H9 (cell line): ENCODE results near the gene NPAS1. TPM values are rescaled to one million over a fixed set of nuclear protein-coding genes. Genes with fewer than 3 reads are reported as not detected.
A peak's percentile ranks its signal among the peaks of the same experiment; 100 is the strongest.

ENCODE experiments used
- DNase-seq: peaks from one replicate; pipeline ENCODE4 v3.0.0-alpha.2; 2017
- H2AFZ ChIP-seq: one replicate; pipeline ENCODE4 v1.6.1; 2013; ENCODE audit warnings: mild to moderate bottlenecking, low read length, control low read depth, moderate library complexity
- H2AK5ac ChIP-seq: 2 replicates; pipeline ENCODE4 v1.6.1; 2013; ENCODE audit warnings: low read length, control low read depth, mixed read lengths; ENCODE audit not compliant: insufficient read length
- H2BK120ac ChIP-seq: one replicate; pipeline ENCODE4 v1.6.1; 2013; ENCODE audit warnings: low read depth, mild to moderate bottlenecking, low read length, control low read depth, inconsistent platforms; ENCODE audit not compliant: poor library complexity, severe bottlenecking
- H2BK12ac ChIP-seq: 2 replicates; pipeline ENCODE4 v1.6.1; 2013; ENCODE audit warnings: low read length, control low read depth, mixed read lengths, low read depth; ENCODE audit not compliant: insufficient read length
- H2BK15ac ChIP-seq: 2 replicates; pipeline ENCODE4 v1.6.1; 2013; ENCODE audit warnings: low read depth, low read length, control low read depth
- H2BK20ac ChIP-seq: one replicate; pipeline ENCODE4 v1.6.1; 2013; ENCODE audit warnings: low read depth, mild to moderate bottlenecking, low read length, control low read depth, inconsistent platforms; ENCODE audit not compliant: poor library complexity, severe bottlenecking
- H2BK5ac ChIP-seq: 2 replicates; pipeline ENCODE4 v1.6.1; 2013; ENCODE audit warnings: low read length, control low read depth, mixed read lengths; ENCODE audit not compliant: insufficient read length
- H3K14ac ChIP-seq: 2 replicates; pipeline ENCODE4 v1.6.1; 2013; ENCODE audit warnings: low read length, control low read depth; ENCODE audit not compliant: insufficient read depth
- H3K18ac ChIP-seq: 2 replicates; pipeline ENCODE4 v1.6.1; 2013; ENCODE audit warnings: low read depth, mild to moderate bottlenecking, mixed read lengths, low read length, control low read depth; ENCODE audit not compliant: insufficient read length
- H3K23ac ChIP-seq: 2 replicates; pipeline ENCODE4 v1.6.1; 2013; ENCODE audit warnings: low read length, control low read depth, mixed read lengths, low read depth; ENCODE audit not compliant: insufficient read length
- H3K23me2 ChIP-seq: 2 replicates; pipeline ENCODE4 v1.6.1; 2013; ENCODE audit warnings: low read depth, mild to moderate bottlenecking, mixed read lengths, low read length, control low read depth; ENCODE audit not compliant: insufficient read length, poor library complexity, severe bottlenecking
- H3K27ac ChIP-seq: 2 replicates; pipeline ENCODE4 v1.5.1; 2013; ENCODE audit warnings: low read length, control low read depth, mixed read lengths, low read depth; ENCODE audit not compliant: insufficient read length
- H3K27me3 ChIP-seq: 2 replicates; pipeline ENCODE4 v1.6.1; 2013; ENCODE audit warnings: low read length, control low read depth, inconsistent platforms; ENCODE audit not compliant: insufficient read depth
- H3K4ac ChIP-seq: 2 replicates; pipeline ENCODE4 v1.6.1; 2013; ENCODE audit warnings: low read depth, mild to moderate bottlenecking, control low read depth, inconsistent platforms, low read length, moderate library complexity
- H3K4me1 ChIP-seq: 2 replicates; pipeline ENCODE4 v1.6.1; 2013; ENCODE audit warnings: low read length, control low read depth, inconsistent platforms; ENCODE audit not compliant: insufficient read depth
- H3K4me2 ChIP-seq: 2 replicates; pipeline ENCODE4 v1.6.1; 2013; ENCODE audit warnings: low read length, control low read depth, mixed read lengths; ENCODE audit not compliant: insufficient read length, insufficient read depth
- H3K56ac ChIP-seq: 2 replicates; pipeline ENCODE4 v1.6.1; 2013; ENCODE audit warnings: low read depth, mild to moderate bottlenecking, mixed read lengths, low read length, control low read depth; ENCODE audit not compliant: insufficient read length
- H3K79me1 ChIP-seq: 2 replicates; pipeline ENCODE4 v1.6.1; 2013; ENCODE audit warnings: low read depth, mild to moderate bottlenecking, moderate library complexity, low read length, control low read depth, inconsistent platforms; ENCODE audit not compliant: insufficient read depth, poor library complexity, severe bottlenecking
- H3K79me2 ChIP-seq: 2 replicates; pipeline ENCODE4 v1.6.1; 2013; ENCODE audit warnings: low read length, control low read depth, inconsistent platforms; ENCODE audit not compliant: insufficient read depth
- H3K9ac ChIP-seq: 2 replicates; pipeline ENCODE4 v1.6.1; 2013; ENCODE audit warnings: low read length, control low read depth, mixed read lengths; ENCODE audit not compliant: insufficient read length; ENCODE audit errors: extremely low read depth
- H3K9me3 ChIP-seq: one replicate; pipeline ENCODE4 v1.6.1; 2013; ENCODE audit warnings: low read depth, low read length, inconsistent platforms; ENCODE audit not compliant: control insufficient read depth
- H3T11ph ChIP-seq: one replicate; pipeline ENCODE4 v1.6.1; 2013; ENCODE audit warnings: mild to moderate bottlenecking, low read length, control low read depth, inconsistent platforms
- H4K20me1 ChIP-seq: one replicate; pipeline ENCODE4 v1.6.1; 2013; ENCODE audit not compliant: control insufficient read depth, insufficient read length, insufficient read depth
- H4K5ac ChIP-seq: 2 replicates; pipeline ENCODE4 v1.6.1; 2013; ENCODE audit warnings: low read depth, mild to moderate bottlenecking, mixed read lengths, low read length, control low read depth; ENCODE audit not compliant: insufficient read length
- H4K8ac ChIP-seq: replicated peaks from 2 replicates; pipeline ENCODE4 v1.6.1; 2013; ENCODE audit warnings: low read length, control low read depth, mixed read lengths, low read depth; ENCODE audit not compliant: insufficient read length
- H4K91ac ChIP-seq: 2 replicates; pipeline ENCODE4 v1.6.1; 2013; ENCODE audit warnings: low read depth, mild to moderate bottlenecking, moderate library complexity, mixed read lengths, low read length, control low read depth; ENCODE audit not compliant: insufficient read length
- H3K27ac Mint-ChIP-seq, 3 experiments: 2 replicates in 2 of 3; 3 replicates in 1 of 3; pipeline ENCODE4 v1.8.0; 2020 to 2021; ENCODE audit warnings: mixed read lengths in 3 of 3, mild to moderate bottlenecking in 1 of 3, moderate library complexity in 1 of 3
- H3K27me3 Mint-ChIP-seq: 2 replicates; pipeline ENCODE4 v1.8.0; 2021; ENCODE audit warnings: low read depth, mild to moderate bottlenecking, moderate library complexity, mixed read lengths
- H3K36me3 Mint-ChIP-seq, 3 experiments: 2 replicates in 2 of 3; 3 replicates in 1 of 3; pipeline ENCODE4 v1.8.0; 2020 to 2021; ENCODE audit warnings: low read depth in 3 of 3, mixed read lengths in 3 of 3; ENCODE audit not compliant: insufficient read depth in 1 of 3
- H3K4me1 Mint-ChIP-seq, 2 experiments: 2 replicates each; pipeline ENCODE4 v1.8.0; 2020; ENCODE audit warnings: mixed read lengths in 2 of 2
- H3K4me3 Mint-ChIP-seq, 2 experiments: 2 replicates in 1 of 2; 3 replicates in 1 of 2; pipeline ENCODE4 v1.8.0; 2020 to 2021; ENCODE audit warnings: mild to moderate bottlenecking in 2 of 2, mixed read lengths in 2 of 2, moderate library complexity in 1 of 2
- H3K9me3 Mint-ChIP-seq, 2 experiments: 2 replicates in 1 of 2; 3 replicates in 1 of 2; pipeline ENCODE4 v1.8.0; 2020; ENCODE audit warnings: mild to moderate bottlenecking in 2 of 2, mixed read lengths in 2 of 2, moderate library complexity in 1 of 2
- WGBS: extraction: QIAGEN DNeasy Blood & Tissue Kit; methylation state at CpG from one replicate; pipeline ENCODE4 v1.1.7; 2013; ENCODE audit warnings: missing lambda C conversion rate, low lambda C conversion rate, mixed read lengths; ENCODE audit not compliant: insufficient read length; ENCODE audit errors: extremely low coverage; 5-methylcytosine and 5-hydroxymethylcytosine counted together
- total RNA-seq: library from RNA; stranded (reverse); gene quantifications from 2 replicates; pipeline ENCODE4 v1.2.1, GENCODE V29; 2021
- TF ChIP-seq, protein P1 (sequence below): fragments of 200-600 bp; sonication (generic); conservative IDR thresholded peaks from 3 replicates; pipeline ENCODE4 v1.8.0; 2021; ENCODE audit warnings: antibody characterized with exemption, mild to moderate bottlenecking

Gene NPAS1
- total RNA-seq, 1 experiment from 2014 or later = 17.8 TPM

DNA sequence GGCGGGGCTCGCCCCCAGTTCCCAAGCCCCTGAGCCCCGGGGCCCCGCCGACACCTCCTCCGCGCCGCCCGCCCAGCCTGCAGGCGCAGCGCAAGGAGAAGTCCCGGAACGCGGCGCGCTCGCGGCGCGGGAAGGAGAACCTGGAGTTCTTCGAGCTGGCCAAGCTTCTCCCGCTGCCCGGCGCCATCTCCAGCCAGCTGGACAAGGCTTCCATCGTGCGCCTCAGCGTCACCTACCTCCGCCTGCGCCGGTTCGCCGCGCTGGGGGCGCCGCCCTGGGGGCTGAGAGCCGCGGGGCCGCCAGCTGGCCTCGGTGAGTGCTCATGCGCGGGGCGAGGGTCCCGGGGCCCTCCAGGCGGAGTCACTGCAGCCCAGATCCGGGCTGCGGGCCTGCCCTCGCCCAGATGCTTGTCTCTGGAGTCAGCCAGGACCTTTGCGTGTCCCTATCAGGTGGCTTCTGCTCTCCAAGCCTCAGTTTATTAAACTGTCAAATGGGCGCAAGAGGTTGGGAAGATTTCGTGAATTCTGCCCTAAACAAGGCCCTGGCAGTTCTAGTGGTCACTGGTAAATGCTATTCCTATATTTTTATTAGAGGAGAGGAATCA, 2.0 kb downstream of the NPAS1 start:
- WGBS = no CpG with 5 or more reads among the region's 50 CpGs
- H3K27me3 Mint-ChIP-seq = peaks cover 87% of the 10 kb centered on the region

More for the DNA sequence above, 2.0 kb downstream of the NPAS1 start:
- peaks cover 0 to 4% (median 4%) of the 10 kb centered on the region in 3 experiments; a peak in 4 of 7 replicates for H3K36me3 Mint-ChIP-seq
- Histone ChIP-seq H3K18ac (no peak overlapping the region), H2BK12ac (no peak overlapping the region), H4K5ac (no peak overlapping the region), H2BK15ac (no peak overlapping the region), H3K4ac (no peak overlapping the region), H4K8ac (no peak overlapping the region), H3K56ac (no peak overlapping the region), H3K9ac (no peak overlapping the region), H3K79me2 (no peaks in the 10 kb centered on the region), H3K79me1 (no peaks in the 10 kb centered on the region), H3K27ac (no peak overlapping the region), H2BK5ac (no peak overlapping the region), H3K23me2 (peaks cover 18% of the 10 kb centered on the region), H4K20me1 (no peaks in the 10 kb centered on the region), H3K9me3 (no peaks in the 10 kb centered on the region), H3K4me1 (0 out of 2 replicates have a peak, but pooled peaks cover 2% of the 10 kb centered on the region), H2BK120ac (no peak overlapping the region), H2AK5ac (no peak overlapping the region), H3K4me2 (peak overlapping the region; percentile 66), H2AFZ (no peak overlapping the region), H2BK20ac (no peak overlapping the region), H3K14ac (no peak overlapping the region), H3K23ac (no peak overlapping the region), H3T11ph (no peak overlapping the region), H3K27me3 (peaks cover 39% of the 10 kb centered on the region), H4K91ac (no peak overlapping the region)
- H3K4me1 Mint-ChIP-seq = peaks cover 11 to 17% of the 10 kb centered on the region in 2 experiments
- peak overlapping the region; percentile 57 to 80; a peak in 4 of 5 replicates for H3K4me3 Mint-ChIP-seq
- H3K9me3 Mint-ChIP-seq = no peaks in the 10 kb centered on the region
- H3K27ac Mint-ChIP-seq = no peak overlapping the region
- peak; percentile 55 for DNase-seq
- TF ChIP-seq, protein P1, sequence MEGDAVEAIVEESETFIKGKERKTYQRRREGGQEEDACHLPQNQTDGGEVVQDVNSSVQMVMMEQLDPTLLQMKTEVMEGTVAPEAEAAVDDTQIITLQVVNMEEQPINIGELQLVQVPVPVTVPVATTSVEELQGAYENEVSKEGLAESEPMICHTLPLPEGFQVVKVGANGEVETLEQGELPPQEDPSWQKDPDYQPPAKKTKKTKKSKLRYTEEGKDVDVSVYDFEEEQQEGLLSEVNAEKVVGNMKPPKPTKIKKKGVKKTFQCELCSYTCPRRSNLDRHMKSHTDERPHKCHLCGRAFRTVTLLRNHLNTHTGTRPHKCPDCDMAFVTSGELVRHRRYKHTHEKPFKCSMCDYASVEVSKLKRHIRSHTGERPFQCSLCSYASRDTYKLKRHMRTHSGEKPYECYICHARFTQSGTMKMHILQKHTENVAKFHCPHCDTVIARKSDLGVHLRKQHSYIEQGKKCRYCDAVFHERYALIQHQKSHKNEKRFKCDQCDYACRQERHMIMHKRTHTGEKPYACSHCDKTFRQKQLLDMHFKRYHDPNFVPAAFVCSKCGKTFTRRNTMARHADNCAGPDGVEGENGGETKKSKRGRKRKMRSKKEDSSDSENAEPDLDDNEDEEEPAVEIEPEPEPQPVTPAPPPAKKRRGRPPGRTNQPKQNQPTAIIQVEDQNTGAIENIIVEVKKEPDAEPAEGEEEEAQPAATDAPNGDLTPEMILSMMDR = no peak
